ENCODE data around the gene PF4V1.

The PF4V1 gene

DNA sequence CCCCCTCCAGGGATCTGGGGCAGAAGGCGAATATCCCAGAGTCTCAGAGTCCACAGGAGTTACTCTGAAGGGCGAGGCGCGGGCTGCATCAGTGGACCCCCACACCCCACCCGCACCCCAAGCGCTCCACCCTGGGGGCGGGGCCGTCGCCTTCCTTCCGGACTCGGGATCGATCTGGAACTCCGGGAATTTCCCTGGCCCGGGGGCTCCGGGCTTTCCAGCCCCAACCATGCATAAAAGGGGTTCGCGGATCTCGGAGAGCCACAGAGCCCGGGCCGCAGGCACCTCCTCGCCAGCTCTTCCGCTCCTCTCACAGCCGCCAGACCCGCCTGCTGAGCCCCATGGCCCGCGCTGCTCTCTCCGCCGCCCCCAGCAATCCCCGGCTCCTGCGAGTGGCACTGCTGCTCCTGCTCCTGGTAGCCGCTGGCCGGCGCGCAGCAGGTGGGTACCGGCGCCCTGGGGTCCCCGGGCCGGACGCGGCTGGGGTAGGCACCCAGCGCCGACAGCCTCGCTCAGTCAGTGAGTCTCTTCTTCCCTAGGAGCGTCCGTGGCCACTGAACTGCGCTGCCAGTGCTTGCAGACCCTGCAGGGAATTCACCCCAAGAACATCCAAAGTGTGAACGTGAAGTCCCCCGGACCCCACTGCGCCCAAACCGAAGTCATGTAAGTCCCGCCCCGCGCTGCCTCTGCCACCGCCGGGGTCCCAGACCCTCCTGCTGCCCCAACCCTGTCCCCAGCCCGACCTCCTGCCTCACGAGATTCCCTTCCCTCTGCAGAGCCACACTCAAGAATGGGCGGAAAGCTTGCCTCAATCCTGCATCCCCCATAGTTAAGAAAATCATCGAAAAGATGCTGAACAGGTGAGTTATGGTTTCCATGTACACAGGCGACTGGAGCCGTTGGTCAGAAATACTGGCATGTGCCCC is 16.3 kb downstream of the PF4V1 start, which contains the start of gene CXCL1:
TSS of gene CXCL1 (plus strand) at position 264 of the 926 bp plus-strand sequence. CDS start at position 342, 78 bp downstream.
- no peak within 1 kb of the TSS for H2AFZ ChIP-seq (ENCODE audit: low read length)
- H3F3A ChIP-seq (ENCODE audit: insufficient read depth, low read length): no peaks in the 10 kb centered on the region
- no peak within 1 kb of the TSS for H3K9ac ChIP-seq (ENCODE audit: low read length)
- H3K4me2 ChIP-seq (ENCODE audit: low read length): no peak within 1 kb of the TSS
- no peaks in the 10 kb centered on the region for H3K9me3 ChIP-seq (ENCODE audit: low read length)
- no peaks in the 10 kb centered on the region for H3K27me3 ChIP-seq (ENCODE audit: insufficient read depth, low read length)
- H3K27ac ChIP-seq (ENCODE audit: low read depth, low read length, poor library complexity, severe bottlenecking): no peak within 1 kb of the TSS
- no peaks in the 10 kb centered on the region for H3K4me1 ChIP-seq (ENCODE audit: insufficient read depth, low read length, severe bottlenecking)
- TF ChIP-seq, protein P1, sequence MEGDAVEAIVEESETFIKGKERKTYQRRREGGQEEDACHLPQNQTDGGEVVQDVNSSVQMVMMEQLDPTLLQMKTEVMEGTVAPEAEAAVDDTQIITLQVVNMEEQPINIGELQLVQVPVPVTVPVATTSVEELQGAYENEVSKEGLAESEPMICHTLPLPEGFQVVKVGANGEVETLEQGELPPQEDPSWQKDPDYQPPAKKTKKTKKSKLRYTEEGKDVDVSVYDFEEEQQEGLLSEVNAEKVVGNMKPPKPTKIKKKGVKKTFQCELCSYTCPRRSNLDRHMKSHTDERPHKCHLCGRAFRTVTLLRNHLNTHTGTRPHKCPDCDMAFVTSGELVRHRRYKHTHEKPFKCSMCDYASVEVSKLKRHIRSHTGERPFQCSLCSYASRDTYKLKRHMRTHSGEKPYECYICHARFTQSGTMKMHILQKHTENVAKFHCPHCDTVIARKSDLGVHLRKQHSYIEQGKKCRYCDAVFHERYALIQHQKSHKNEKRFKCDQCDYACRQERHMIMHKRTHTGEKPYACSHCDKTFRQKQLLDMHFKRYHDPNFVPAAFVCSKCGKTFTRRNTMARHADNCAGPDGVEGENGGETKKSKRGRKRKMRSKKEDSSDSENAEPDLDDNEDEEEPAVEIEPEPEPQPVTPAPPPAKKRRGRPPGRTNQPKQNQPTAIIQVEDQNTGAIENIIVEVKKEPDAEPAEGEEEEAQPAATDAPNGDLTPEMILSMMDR (IDR thresholded peaks at IDR 0.05; ENCODE audit: low read length): no peak
- TF ChIP-seq EZH2 (IDR thresholded peaks at IDR 0.05; ENCODE audit: borderline replicate concordance, low read length): no peak
- no peaks in the 10 kb centered on the region for H4K20me1 ChIP-seq (ENCODE audit: insufficient read depth, low read length)
- H3K9me2 ChIP-seq (ENCODE audit: low read depth, low read length): no peaks in the 10 kb centered on the region
- H3K36me3 ChIP-seq (ENCODE audit: insufficient read depth, low read length): no peaks in the 10 kb centered on the region
- no peaks in the 10 kb centered on the region for H3K79me2 ChIP-seq (ENCODE audit: insufficient read depth, low read length)
- no peak within 1 kb of the TSS for H3K4me3 ChIP-seq (ENCODE audit: low read depth, low read length, poor library complexity, severe bottlenecking)

DNA sequence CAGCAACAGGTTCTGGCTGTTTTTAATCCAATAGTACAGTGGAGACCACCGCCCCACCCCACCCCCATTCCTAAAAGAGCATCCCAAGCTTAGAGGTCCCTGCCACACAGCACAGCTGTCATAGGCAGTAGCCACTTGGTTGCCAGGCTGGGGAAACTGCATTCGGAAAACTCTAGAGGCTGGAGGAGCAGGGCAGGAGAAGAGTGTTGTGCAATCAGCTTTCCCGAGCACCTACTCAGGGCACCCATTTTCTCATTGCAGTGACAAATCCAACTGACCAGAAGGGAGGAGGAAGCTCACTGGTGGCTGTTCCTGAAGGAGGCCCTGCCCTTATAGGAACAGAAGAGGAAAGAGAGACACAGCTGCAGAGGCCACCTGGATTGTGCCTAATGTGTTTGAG is 17.2 kb downstream of the PF4V1 start:
- Histone ChIP-seq H3K4me1 (ENCODE audit: insufficient read depth, low read length, severe bottlenecking) (no peaks in the 10 kb centered on the region), H3K9me3 (ENCODE audit: low read length) (no peaks in the 10 kb centered on the region), H3K27me3 (ENCODE audit: insufficient read depth, low read length) (no peaks in the 10 kb centered on the region), H3K4me2 (ENCODE audit: low read length) (no peak overlapping the region), H3K36me3 (ENCODE audit: insufficient read depth, low read length) (no peaks in the 10 kb centered on the region), H3K27ac (ENCODE audit: low read depth, low read length, poor library complexity, severe bottlenecking) (no peak overlapping the region), H2AFZ (ENCODE audit: low read length) (no peak overlapping the region), H3K79me2 (ENCODE audit: insufficient read depth, low read length) (no peaks in the 10 kb centered on the region), H3F3A (ENCODE audit: insufficient read depth, low read length) (no peaks in the 10 kb centered on the region), H3K4me3 (ENCODE audit: low read depth, low read length, poor library complexity, severe bottlenecking) (no peak overlapping the region), H3K9ac (ENCODE audit: low read length) (no peak overlapping the region), H3K9me2 (ENCODE audit: low read depth, low read length) (no peaks in the 10 kb centered on the region), H4K20me1 (ENCODE audit: insufficient read depth, low read length) (no peaks in the 10 kb centered on the region)
- TF ChIP-seq EZH2 (IDR thresholded peaks at IDR 0.05; ENCODE audit: borderline replicate concordance, low read length): no peak
- TF ChIP-seq, protein P1 (IDR thresholded peaks at IDR 0.05; ENCODE audit: low read length): no peak

DNA sequence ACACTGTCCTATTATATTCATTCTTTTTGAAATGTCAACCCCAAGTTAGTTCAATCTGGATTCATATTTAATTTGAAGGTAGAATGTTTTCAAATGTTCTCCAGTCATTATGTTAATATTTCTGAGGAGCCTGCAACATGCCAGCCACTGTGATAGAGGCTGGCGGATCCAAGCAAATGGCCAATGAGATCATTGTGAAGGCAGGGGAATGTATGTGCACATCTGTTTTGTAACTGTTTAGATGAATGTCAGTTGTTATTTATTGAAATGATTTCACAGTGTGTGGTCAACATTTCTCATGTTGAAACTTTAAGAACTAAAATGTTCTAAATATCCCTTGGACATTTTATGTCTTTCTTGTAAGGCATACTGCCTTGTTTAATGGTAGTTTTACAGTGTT is 17.7 kb downstream of the PF4V1 start:
- no peak overlapping the region for H3K4me3 ChIP-seq (ENCODE audit: low read depth, low read length, poor library complexity, severe bottlenecking)
- no peak for TF ChIP-seq EZH2 (IDR thresholded peaks at IDR 0.05; ENCODE audit: borderline replicate concordance, low read length)
- TF ChIP-seq, protein P1 (IDR thresholded peaks at IDR 0.05; ENCODE audit: low read length): no peak
- H3K4me2 ChIP-seq (ENCODE audit: low read length): no peak overlapping the region

More for the DNA sequence above, 17.7 kb downstream of the PF4V1 start:
- H3K9me2 ChIP-seq (ENCODE audit: low read depth, low read length): no peaks in the 10 kb centered on the region
- H3K27me3 ChIP-seq (ENCODE audit: insufficient read depth, low read length): no peaks in the 10 kb centered on the region
- H2AFZ ChIP-seq (ENCODE audit: low read length): no peak overlapping the region
- H3K9ac ChIP-seq (ENCODE audit: low read length): no peak overlapping the region
- H3K27ac ChIP-seq (ENCODE audit: low read depth, low read length, poor library complexity, severe bottlenecking): no peak overlapping the region
- H4K20me1 ChIP-seq (ENCODE audit: insufficient read depth, low read length): no peaks in the 10 kb centered on the region
- H3K79me2 ChIP-seq (ENCODE audit: insufficient read depth, low read length): no peaks in the 10 kb centered on the region
- H3K9me3 ChIP-seq (ENCODE audit: low read length): no peaks in the 10 kb centered on the region
- H3K4me1 ChIP-seq (ENCODE audit: insufficient read depth, low read length, severe bottlenecking): no peaks in the 10 kb centered on the region
- H3F3A ChIP-seq (ENCODE audit: insufficient read depth, low read length): no peaks in the 10 kb centered on the region
- H3K36me3 ChIP-seq (ENCODE audit: insufficient read depth, low read length): no peaks in the 10 kb centered on the region
